Measurements from ENCODE around the gene SLBP. TPM values are rescaled to one million over a fixed set of nuclear protein-coding genes. Genes with fewer than 3 reads are reported as not detected.

SLBP gene
- total RNA-seq, 1 experiment from 2014 or later: 61.7 TPM

DNA sequence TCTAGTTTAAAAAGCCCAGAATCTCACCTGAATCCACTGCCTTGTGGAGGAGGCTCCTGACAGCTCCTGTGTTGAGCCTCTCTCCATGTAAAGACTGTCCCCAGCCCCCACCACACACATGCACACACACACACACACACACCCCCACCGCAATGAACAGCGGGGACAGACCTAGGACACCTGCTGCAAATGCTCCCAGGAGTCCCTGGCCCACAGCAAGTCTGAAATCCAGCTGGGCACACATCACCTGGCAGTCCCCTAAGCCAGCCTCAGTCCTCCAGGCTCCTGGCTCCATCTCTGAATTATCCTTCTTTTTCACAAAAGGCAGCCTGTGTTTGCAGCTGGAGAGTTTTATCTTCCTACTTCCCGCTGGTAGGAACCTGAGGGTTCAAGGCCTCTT lies 21.4 kb downstream of the SLBP start:
- ChIA-PET CTCF (no interaction called here), POLR2A (ENCODE audit: unreplicated experiment) (no interaction called here)
- H3K27ac ChIP-seq: no peak overlapping the region

DNA sequence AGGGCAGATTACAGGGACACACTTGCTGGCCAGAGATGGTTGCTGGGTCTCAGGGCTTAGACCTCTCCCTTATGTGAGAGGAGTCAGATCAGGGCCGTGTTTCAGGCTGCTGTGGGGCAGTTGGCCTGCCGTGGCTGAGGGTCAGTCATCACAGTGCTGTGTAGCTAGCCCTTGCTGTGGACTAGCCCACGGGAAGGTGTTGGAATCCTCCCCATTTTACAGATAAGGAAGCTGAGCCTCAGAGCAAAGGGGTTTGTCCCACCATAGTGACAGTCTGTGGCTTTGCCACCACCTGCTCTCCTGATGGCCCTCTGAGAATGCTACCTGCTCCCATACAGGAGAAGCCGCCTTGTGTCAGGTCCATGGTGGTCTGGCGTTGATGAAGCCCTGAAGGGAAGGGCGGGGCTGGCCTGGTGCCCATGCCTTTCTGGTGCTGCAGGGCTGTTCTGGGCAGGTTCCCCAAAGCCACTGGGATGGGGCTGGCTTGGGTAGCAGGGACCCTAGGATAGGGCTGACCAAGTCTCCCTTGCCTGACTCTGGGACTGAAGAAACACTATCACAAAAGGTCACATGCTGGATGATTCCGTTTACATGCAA lies 25.6 kb downstream of the SLBP start:
- CTCF ChIA-PET: interaction anchor here (0.5 kb wide), 1 partner anchor 241 kb away, joined by 21 read pairs; no protein-coding TSS in a partner anchor
- H3K4me1 ChIP-seq (replicated peaks; ENCODE audit: insufficient read depth): 0 out of 2 replicates have a peak, but pooled peaks cover 5% of the 10 kb centered on the region
- H3K4me3 ChIP-seq: no peak overlapping the region
- no peak overlapping the region for H3K27ac ChIP-seq
- no peak overlapping the region for H3K4me2 ChIP-seq
- no peak for TF ChIP-seq EZH2 (IDR thresholded peaks at IDR 0.05; ENCODE audit: low read depth)
- TF ChIP-seq, protein P1, sequence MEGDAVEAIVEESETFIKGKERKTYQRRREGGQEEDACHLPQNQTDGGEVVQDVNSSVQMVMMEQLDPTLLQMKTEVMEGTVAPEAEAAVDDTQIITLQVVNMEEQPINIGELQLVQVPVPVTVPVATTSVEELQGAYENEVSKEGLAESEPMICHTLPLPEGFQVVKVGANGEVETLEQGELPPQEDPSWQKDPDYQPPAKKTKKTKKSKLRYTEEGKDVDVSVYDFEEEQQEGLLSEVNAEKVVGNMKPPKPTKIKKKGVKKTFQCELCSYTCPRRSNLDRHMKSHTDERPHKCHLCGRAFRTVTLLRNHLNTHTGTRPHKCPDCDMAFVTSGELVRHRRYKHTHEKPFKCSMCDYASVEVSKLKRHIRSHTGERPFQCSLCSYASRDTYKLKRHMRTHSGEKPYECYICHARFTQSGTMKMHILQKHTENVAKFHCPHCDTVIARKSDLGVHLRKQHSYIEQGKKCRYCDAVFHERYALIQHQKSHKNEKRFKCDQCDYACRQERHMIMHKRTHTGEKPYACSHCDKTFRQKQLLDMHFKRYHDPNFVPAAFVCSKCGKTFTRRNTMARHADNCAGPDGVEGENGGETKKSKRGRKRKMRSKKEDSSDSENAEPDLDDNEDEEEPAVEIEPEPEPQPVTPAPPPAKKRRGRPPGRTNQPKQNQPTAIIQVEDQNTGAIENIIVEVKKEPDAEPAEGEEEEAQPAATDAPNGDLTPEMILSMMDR (conservative IDR thresholded peaks at IDR 0.05): no peak
- peaks cover 43% of the 10 kb centered on the region for H3F3A ChIP-seq (ENCODE audit: insufficient read depth, low read depth)
- no peaks in the 10 kb centered on the region for H3K36me3 ChIP-seq (ENCODE audit: low read depth)
- H3K79me2 ChIP-seq (ENCODE audit: low read depth): no peaks in the 10 kb centered on the region
- POLR2A ChIA-PET (ENCODE audit: unreplicated experiment): no interaction called here
- DNase-seq: no peak
- intact Hi-C loops (cut with micrococcal nuclease; ENCODE audit: unreplicated experiment): no loop called here
- no peaks in the 10 kb centered on the region for H3K9me3 ChIP-seq (ENCODE audit: insufficient read depth, low read depth)
- H4K20me1 ChIP-seq (ENCODE audit: insufficient read depth): no peaks in the 10 kb centered on the region
- no TSS peak for BruUV-seq (replicated peaks)
- no peaks in the 10 kb centered on the region for H3K9me2 ChIP-seq (ENCODE audit: insufficient read depth)
- no peak overlapping the region for H2AFZ ChIP-seq
- no peaks in the 10 kb centered on the region for H3K27me3 ChIP-seq (ENCODE audit: insufficient read depth, low read depth)

More for the DNA sequence above, 21.4 kb downstream of the SLBP start:
- Histone ChIP-seq H3K4me3 (no peak overlapping the region), H3K4me2 (no peak overlapping the region), H2AFZ (no peak overlapping the region), H3K4me1 (replicated peaks; ENCODE audit: insufficient read depth) (no peaks in the 10 kb centered on the region), H3K27me3 (ENCODE audit: insufficient read depth, low read depth) (no peaks in the 10 kb centered on the region), H3F3A (ENCODE audit: insufficient read depth, low read depth) (peaks cover 60% of the 10 kb centered on the region), H3K9me3 (ENCODE audit: insufficient read depth, low read depth) (no peaks in the 10 kb centered on the region), H3K36me3 (ENCODE audit: low read depth) (peaks cover 21% of the 10 kb centered on the region; the same call in 1 of the 2 replicates), H3K79me2 (ENCODE audit: low read depth) (no peaks in the 10 kb centered on the region), H4K20me1 (ENCODE audit: insufficient read depth) (no peaks in the 10 kb centered on the region; the same call in 1 of the 2 replicates), H3K9me2 (ENCODE audit: insufficient read depth) (no peaks in the 10 kb centered on the region)
- DNase-seq: no peak
- TF ChIP-seq, protein P1 (conservative IDR thresholded peaks at IDR 0.05): no peak
- intact Hi-C loops (cut with micrococcal nuclease; ENCODE audit: unreplicated experiment): no loop called here
- BruUV-seq (replicated peaks): no TSS peak

DNA sequence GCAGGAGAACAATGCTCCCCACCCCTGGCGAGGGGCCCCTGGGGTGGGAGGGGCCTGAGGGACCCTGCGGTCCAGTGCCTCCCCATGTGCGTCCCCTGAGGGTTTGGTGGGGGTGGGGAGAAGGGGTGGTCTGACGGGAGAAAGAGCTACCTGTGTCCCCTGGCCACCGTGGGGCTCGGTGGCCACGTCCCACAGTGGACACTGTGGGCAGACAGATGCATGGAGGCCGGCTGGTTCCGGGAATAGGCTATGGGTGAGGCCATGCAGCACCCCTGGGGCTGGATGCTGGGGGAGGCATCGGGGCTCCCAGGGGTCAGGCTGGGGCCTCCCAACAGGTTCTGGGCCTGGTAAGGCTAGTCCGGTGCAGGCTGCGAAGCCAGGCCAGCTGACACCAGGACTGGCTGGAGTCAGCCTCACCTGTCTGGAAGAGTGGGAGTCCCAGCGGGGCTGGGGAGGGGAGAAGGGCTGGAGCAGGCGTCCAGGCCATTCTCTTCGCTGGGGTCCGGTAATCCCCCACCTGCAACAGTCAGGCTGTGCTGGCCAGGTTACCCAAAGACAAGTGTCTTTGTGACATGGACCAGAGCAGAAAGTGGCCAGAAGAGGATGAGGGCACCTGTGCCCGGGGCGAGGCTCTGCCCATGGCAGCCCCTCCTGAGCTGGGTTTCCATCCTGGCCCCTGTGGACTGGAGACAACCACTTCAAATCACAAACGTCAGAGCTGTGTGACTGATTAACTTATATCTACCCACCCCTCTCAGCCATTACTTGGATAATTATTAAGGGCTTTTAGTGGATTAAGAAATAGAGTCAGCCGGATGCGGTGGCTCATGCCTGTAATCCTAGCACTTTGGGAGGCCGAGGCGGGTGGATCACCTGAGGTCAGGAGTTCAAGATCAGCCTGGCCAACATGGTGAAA lies 26.6 kb downstream of the SLBP start:
- H3K36me3 ChIP-seq (ENCODE audit: low read depth): no peaks in the 10 kb centered on the region
- H2AFZ ChIP-seq: no peak overlapping the region
- H3K79me2 ChIP-seq (ENCODE audit: low read depth): no peaks in the 10 kb centered on the region
- ChIA-PET CTCF (interaction anchor here (0.5 kb wide), 1 partner anchor 242 kb away, joined by 21 read pairs; no protein-coding TSS in a partner anchor), POLR2A (ENCODE audit: unreplicated experiment) (no interaction called here)
- peaks cover 44% of the 10 kb centered on the region for H3F3A ChIP-seq (ENCODE audit: insufficient read depth, low read depth)
- no peak overlapping the region for H3K27ac ChIP-seq
- peak overlapping the region; percentile 80; the same call in 1 of the 2 replicates for H3K4me2 ChIP-seq
- intact Hi-C loops (cut with micrococcal nuclease; ENCODE audit: unreplicated experiment): loop anchor here (2.0 kb wide), 1 partner anchor 41 kb away; no protein-coding TSS in a partner anchor
- no peak for DNase-seq
- H3K9me2 ChIP-seq (ENCODE audit: insufficient read depth): no peaks in the 10 kb centered on the region
- H3K4me3 ChIP-seq: peak overlapping the region; percentile 56; the same call in 1 of the 2 replicates
- BruUV-seq (replicated peaks): no TSS peak
- H3K9me3 ChIP-seq (ENCODE audit: insufficient read depth, low read depth): no peaks in the 10 kb centered on the region
- no peaks in the 10 kb centered on the region for H4K20me1 ChIP-seq (ENCODE audit: insufficient read depth)
- H3K27me3 ChIP-seq (ENCODE audit: insufficient read depth, low read depth): no peaks in the 10 kb centered on the region
- TF ChIP-seq, protein P1 (conservative IDR thresholded peaks at IDR 0.05): no peak
- no peak for TF ChIP-seq EZH2 (IDR thresholded peaks at IDR 0.05; ENCODE audit: low read depth)
- 0 out of 2 replicates have a peak, but pooled peaks cover 5% of the 10 kb centered on the region for H3K4me1 ChIP-seq (replicated peaks; ENCODE audit: insufficient read depth)

All from PC-9 (cell line).